ENCODE data around the gene EPS8L1. TPM values are rescaled to one million over a fixed set of nuclear protein-coding genes. Genes with fewer than 3 reads are reported as not detected.

EPS8L1 gene
- polyA plus RNA-seq, 1 of the 3 experiments (the other 2 are of a cell fraction) = 12.9 TPM

- no peak for TF ChIP-seq REST (IDR thresholded peaks at IDR 0.05; ENCODE audit: low read depth, low read length)
- no peak for TF ChIP-seq TAF1 (IDR thresholded peaks at IDR 0.05; ENCODE audit: borderline replicate concordance, low read depth, low read length)
- TF ChIP-seq YY1 (IDR thresholded peaks at IDR 0.05; ENCODE audit: low read depth) = no peak
- TF ChIP-seq RCOR1 (IDR thresholded peaks at IDR 0.05; ENCODE audit: low read length) = no peak
- no peak for TF ChIP-seq RXRA (IDR thresholded peaks at IDR 0.05; ENCODE audit: borderline replicate concordance, low read depth)
- no peak for TF ChIP-seq GATA2 (CRISPR knock-in tag; IDR thresholded peaks at IDR 0.05)
Observed at GRCh38 chr19:55085923-55086715, 10.4 kb downstream of the EPS8L1 start (continued).

GRCh38 chr19:55086730-55087541, 11.3 kb downstream of the EPS8L1 start:
- no peak overlapping the region for H3K27ac ChIP-seq (ENCODE audit: low read depth in 2 of 2, low read length in 1 of 2)
- ChIA-PET POLR2A (no interaction called here), CTCF (interaction anchor here (0.7 to 4.0 kb wide), 6 partner anchors 46 to 282 kb away, joined by 3 to 37 read pairs (median 7); no protein-coding TSS in a partner anchor)
- peak; percentile 59 for TF ChIP-seq RFX5 (IDR thresholded peaks at IDR 0.05; ENCODE audit: low read length)
- peak; percentile 8; the same call in 1 of the 2 replicates for TF ChIP-seq SIN3A (IDR thresholded peaks at IDR 0.05; ENCODE audit: borderline replicate concordance, low read depth, low read length)
- TF ChIP-seq EZH2phosphoT487 (IDR thresholded peaks at IDR 0.05; ENCODE audit: borderline replicate concordance, low read depth) = no peak
- TF ChIP-seq MXI1 (IDR thresholded peaks at IDR 0.05; ENCODE audit: low read depth, low read length) = peak; percentile 70
- TF ChIP-seq POLR2AphosphoS5 (IDR thresholded peaks at IDR 0.05; ENCODE audit: low read depth, low read length) = peak; percentile 51
- 26% methylated on average over 35 of the region's 74 CpGs for WGBS (ENCODE audit: low lambda C conversion rate)
- H3K9me2 ChIP-seq = no peaks in the 10 kb centered on the region
- H3K4me2 ChIP-seq = peak overlapping the region; percentile 78
- H3K79me2 ChIP-seq (ENCODE audit: insufficient read depth) = no peaks in the 10 kb centered on the region
- H3K9ac ChIP-seq = no peak overlapping the region
- no peaks in the 10 kb centered on the region for H3K9me3 ChIP-seq
- H3K36me3 ChIP-seq (replicated peaks in 1 of 2; ENCODE audit: control insufficient read depth in 1 of 2, insufficient read depth in 2 of 2, low read length in 1 of 2) = peaks cover 0 to 11% of the 10 kb centered on the region in 2 experiments
- peak; percentile 99 for DNase-seq
- peaks cover 21% of the 10 kb centered on the region for H3F3A ChIP-seq (replicated peaks; ENCODE audit: insufficient read depth)
- peak overlapping the region in 1 of 2 experiments; percentile 40; a peak in 2 of 4 replicates for H3K4me3 ChIP-seq (ENCODE audit: low read depth in 2 of 2, low read length in 1 of 2)
- H3K27me3 ChIP-seq (ENCODE audit: insufficient read depth) = no peaks in the 10 kb centered on the region
- H4K20me1 ChIP-seq (ENCODE audit: insufficient read depth) = peaks cover 17% of the 10 kb centered on the region
- no peak overlapping the region; the same call in 1 of the 2 replicates for H2AFZ ChIP-seq (ENCODE audit: low read depth)
- H3K4me1 ChIP-seq (ENCODE audit: control insufficient read depth in 1 of 2, insufficient read depth in 2 of 2, low read depth in 1 of 2, low read length in 1 of 2) = peaks cover 6 to 23% of the 10 kb centered on the region in 2 experiments; a peak in 2 of 4 replicates
